Parathyroid adenoma (tissue), 2 donors: ENCODE measurements around the gene CHST12.

Experiments used
- H2AFZ ChIP-seq: fragments of 300-600 bp; sonication (generic); one replicate; pipeline ENCODE4 v1.7.0; 2017; ENCODE audit warnings: antibody characterized with exemption, mild to moderate bottlenecking
- H3K27ac ChIP-seq: fragments of 300-600 bp; sonication (generic); one replicate; pipeline ENCODE4 v1.7.0; 2017
- H3K27me3 ChIP-seq: fragments of 300-600 bp; sonication (generic); one replicate; pipeline ENCODE4 v1.7.0; 2017; ENCODE audit warnings: low read length; ENCODE audit not compliant: control insufficient read depth, insufficient read depth
- H3K36me3 ChIP-seq: fragments of 300-600 bp; sonication (generic); one replicate; pipeline ENCODE4 v1.7.0; 2017; ENCODE audit warnings: low read length; ENCODE audit not compliant: control insufficient read depth, insufficient read depth
- H3K4me1 ChIP-seq: fragments of 300-600 bp; sonication (generic); one replicate; pipeline ENCODE4 v1.7.0; 2017; ENCODE audit warnings: control low read depth
- H3K4me2 ChIP-seq: fragments of 300-600 bp; sonication (generic); one replicate; pipeline ENCODE4 v1.7.0; 2017; ENCODE audit warnings: low read length
- H3K4me3 ChIP-seq: fragments of 300-600 bp; sonication (generic); one replicate; pipeline ENCODE4 v1.7.0; 2017; ENCODE audit warnings: low read depth, low read length
- H3K79me2 ChIP-seq: fragments of 300-600 bp; sonication (generic); one replicate; pipeline ENCODE4 v1.7.0; 2017; ENCODE audit warnings: control low read depth
- H3K9ac ChIP-seq: fragments of 300-600 bp; sonication (generic); one replicate; pipeline ENCODE4 v1.7.0; 2017; ENCODE audit warnings: mild to moderate bottlenecking
- H3K9me3 ChIP-seq: fragments of 300-600 bp; sonication (generic); one replicate; pipeline ENCODE4 v1.7.0; 2017; ENCODE audit warnings: low read length; ENCODE audit not compliant: control insufficient read depth
- CTCF ChIP-seq: fragments of 300-600 bp; sonication (generic); IDR thresholded peaks from one replicate; pipeline ENCODE4 v1.7.0; 2017; ENCODE audit warnings: antibody characterized with exemption, mild to moderate bottlenecking
- donor health status: primary hyperparathyroidism.

The CHST12 gene

GRCh38 chr7:2360796-2361195 is 42.6 kb upstream of the CHST12 start:
- Histone ChIP-seq H2AFZ (no peak overlapping the region), H3K9ac (no peak overlapping the region), H3K79me2 (peaks cover 40% of the 10 kb centered on the region), H3K4me3 (no peak overlapping the region), H3K36me3 (no peaks in the 10 kb centered on the region), H3K27me3 (no peaks in the 10 kb centered on the region), H3K4me2 (no peak overlapping the region), H3K9me3 (no peaks in the 10 kb centered on the region), H3K27ac (no peak overlapping the region), H3K4me1 (peaks cover 5% of the 10 kb centered on the region)
- TF ChIP-seq CTCF = no peak

GRCh38 chr7:2362385-2363088 is 40.9 kb upstream of the CHST12 start:
- no peak overlapping the region for H3K4me3 ChIP-seq
- H3K9ac ChIP-seq = no peak overlapping the region
- H3K9me3 ChIP-seq = no peaks in the 10 kb centered on the region
- H3K27me3 ChIP-seq = no peaks in the 10 kb centered on the region
- H3K36me3 ChIP-seq = no peaks in the 10 kb centered on the region
- no peak for TF ChIP-seq CTCF
- H3K27ac ChIP-seq = no peak overlapping the region
- peaks cover 26% of the 10 kb centered on the region for H3K79me2 ChIP-seq
- no peaks in the 10 kb centered on the region for H3K4me1 ChIP-seq
- H2AFZ ChIP-seq = no peak overlapping the region
- no peak overlapping the region for H3K4me2 ChIP-seq

- Histone ChIP-seq H3K9ac (no peak overlapping the region), H3K4me1 (no peaks in the 10 kb centered on the region), H3K27ac (no peak overlapping the region), H3K4me2 (no peak overlapping the region), H2AFZ (no peak overlapping the region), H3K36me3 (no peaks in the 10 kb centered on the region), H3K4me3 (no peak overlapping the region), H3K27me3 (no peaks in the 10 kb centered on the region), H3K9me3 (no peaks in the 10 kb centered on the region), H3K79me2 (peaks cover 7% of the 10 kb centered on the region)
- TF ChIP-seq CTCF = no peak
These were observed 34.3 kb upstream of the CHST12 start for GRCh38 chr7:2369139-2369538.

- Histone ChIP-seq H2AFZ (no peak overlapping the region), H3K4me1 (no peaks in the 10 kb centered on the region), H3K27ac (no peak overlapping the region), H3K36me3 (no peaks in the 10 kb centered on the region), H3K4me2 (no peak overlapping the region), H3K27me3 (no peaks in the 10 kb centered on the region), H3K9ac (no peak overlapping the region), H3K79me2 (peaks cover 12% of the 10 kb centered on the region), H3K4me3 (no peak overlapping the region), H3K9me3 (no peaks in the 10 kb centered on the region)
- TF ChIP-seq CTCF = no peak
These were observed 32.1 kb upstream of the CHST12 start for GRCh38 chr7:2371329-2371728.

- peaks cover 18% of the 10 kb centered on the region for H3K79me2 ChIP-seq
- H3K4me1 ChIP-seq = no peaks in the 10 kb centered on the region
- H3K36me3 ChIP-seq = no peaks in the 10 kb centered on the region
- H3K9me3 ChIP-seq = no peaks in the 10 kb centered on the region
- H2AFZ ChIP-seq = no peak overlapping the region
- no peaks in the 10 kb centered on the region for H3K27me3 ChIP-seq
- no peak overlapping the region for H3K9ac ChIP-seq
- no peak overlapping the region for H3K27ac ChIP-seq
- no peak overlapping the region for H3K4me3 ChIP-seq
- H3K4me2 ChIP-seq = no peak overlapping the region
- no peak for TF ChIP-seq CTCF
These were observed 30.7 kb upstream of the CHST12 start for GRCh38 chr7:2372724-2373123.
